ENCODE measurements around the gene XIRP1. TPM values are rescaled to one million over a fixed set of nuclear protein-coding genes. Genes with fewer than 3 reads are reported as not detected.
A peak's percentile ranks its signal among the peaks of the same experiment; 100 is the strongest.

XIRP1 gene
- total RNA-seq, 1 experiment from 2014 or later, result not detected

DNA sequence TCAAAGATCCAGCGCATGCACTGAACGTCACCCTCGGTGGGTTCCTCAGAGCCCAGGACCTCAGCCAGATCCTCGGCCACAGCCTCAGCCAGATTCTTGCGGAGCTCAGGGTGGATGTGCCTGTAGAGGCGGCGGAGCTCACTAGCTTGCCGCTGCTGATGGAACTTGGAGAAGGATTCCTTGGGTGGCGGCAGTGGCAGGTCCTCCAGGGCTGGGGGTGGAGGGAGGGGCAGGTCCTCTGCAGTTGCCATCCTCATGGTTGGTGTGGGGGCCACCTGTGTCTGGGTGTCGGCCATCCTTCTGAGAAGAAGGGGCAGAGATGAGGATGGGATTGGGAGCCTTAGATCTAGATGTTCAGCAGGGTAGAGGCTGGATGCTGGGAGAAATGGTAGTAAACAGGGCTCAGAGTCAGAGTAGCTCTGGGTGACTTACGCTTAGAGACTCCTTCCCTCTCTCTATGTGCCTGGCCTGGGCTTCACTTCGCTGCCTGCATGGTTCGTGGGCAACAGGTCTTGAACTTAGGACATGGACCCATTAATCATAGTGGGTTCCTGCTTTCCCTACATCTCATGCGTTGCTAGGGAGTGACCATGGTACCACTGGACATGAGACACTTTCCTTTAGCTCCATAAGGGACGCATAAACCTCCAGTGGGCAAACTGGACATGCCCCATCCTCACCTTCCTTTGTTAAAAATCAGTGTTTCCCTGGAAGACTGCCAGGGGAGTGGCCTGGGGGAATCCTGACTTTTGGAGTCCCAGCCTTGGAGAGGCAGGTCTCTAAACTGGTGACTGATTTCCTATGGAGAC, 3.0 kb downstream of the XIRP1 start:
- Histone ChIP-seq H3K27me3 (ENCODE audit: insufficient read depth, low read length) (no peaks in the 10 kb centered on the region), H2AFZ (ENCODE audit: low read depth, low read length, poor library complexity, severe bottlenecking) (no peak overlapping the region), H3K9ac (ENCODE audit: low read length) (no peak overlapping the region), H4K20me1 (ENCODE audit: insufficient read depth) (no peaks in the 10 kb centered on the region), H3K27ac (ENCODE audit: low read depth, low read length) (no peak overlapping the region), H3K4me3 (replicated peaks in 1 of 2; ENCODE audit: low read depth in 1 of 2, low read length in 2 of 2) (no peak overlapping the region), H3K36me3 (ENCODE audit: control insufficient read depth in 1 of 2, insufficient read depth in 2 of 2, low read length in 2 of 2) (no peaks in the 10 kb centered on the region), H3K9me3 (ENCODE audit: control insufficient read depth in 1 of 2, insufficient read depth in 1 of 2, low read depth in 1 of 2, low read length in 2 of 2) (no peaks in the 10 kb centered on the region), H3K79me2 (ENCODE audit: insufficient read depth, low read length) (no peaks in the 10 kb centered on the region), H3K9me2 (ENCODE audit: insufficient read depth) (no peaks in the 10 kb centered on the region), H3K4me2 (ENCODE audit: low read length) (no peak overlapping the region), H3K4me1 (ENCODE audit: control insufficient read depth in 1 of 2, insufficient read depth in 2 of 2, low read length in 2 of 2) (peaks cover 0 to 21% of the 10 kb centered on the region in 2 experiments; a peak in 1 of 4 replicates)
- TF ChIP-seq, protein P1, sequence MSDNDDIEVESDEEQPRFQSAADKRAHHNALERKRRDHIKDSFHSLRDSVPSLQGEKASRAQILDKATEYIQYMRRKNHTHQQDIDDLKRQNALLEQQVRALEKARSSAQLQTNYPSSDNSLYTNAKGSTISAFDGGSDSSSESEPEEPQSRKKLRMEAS (IDR thresholded peaks at IDR 0.05), result no peak
- TF ChIP-seq TCF7L2 (IDR thresholded peaks at IDR 0.05; ENCODE audit: borderline replicate concordance, extremely low read depth, insufficient read depth, insufficient read length), result no peak
- no peak for TF ChIP-seq CBX3 (IDR thresholded peaks at IDR 0.05; ENCODE audit: low read depth)
- TF ChIP-seq ZFX (IDR thresholded peaks at IDR 0.05), result no peak
- no peak for DNase-seq (ENCODE audit: low read depth, low spot score)
- POLR2A ChIA-PET, result no interaction called here
- RAD21 ChIA-PET (ENCODE audit: low non-redundant PET in 1 of 2, low total read pairs in 2 of 2, uncharacterized antibody in 2 of 2, unreplicated experiment in 2 of 2), result interaction anchor here (0.8 to 3.5 kb wide), 3 partner anchors 63 to 99 kb away, joined by 4 to 23 read pairs (median 21); no protein-coding TSS in a partner anchor
- no TSS peak for BruUV-seq (replicated peaks)
- peak; percentile 29 for ATAC-seq
- CTCF ChIA-PET, result interaction anchor here (1.2 to 6.9 kb wide), 5 partner anchors 11 to 189 kb away, joined by 5 to 112 read pairs (median 15); no protein-coding TSS in a partner anchor
- intact Hi-C loops (cut with micrococcal nuclease), result loop anchor here (1.0 kb wide), 2 partner anchors 99 to 189 kb away; no protein-coding TSS in a partner anchor

DNA sequence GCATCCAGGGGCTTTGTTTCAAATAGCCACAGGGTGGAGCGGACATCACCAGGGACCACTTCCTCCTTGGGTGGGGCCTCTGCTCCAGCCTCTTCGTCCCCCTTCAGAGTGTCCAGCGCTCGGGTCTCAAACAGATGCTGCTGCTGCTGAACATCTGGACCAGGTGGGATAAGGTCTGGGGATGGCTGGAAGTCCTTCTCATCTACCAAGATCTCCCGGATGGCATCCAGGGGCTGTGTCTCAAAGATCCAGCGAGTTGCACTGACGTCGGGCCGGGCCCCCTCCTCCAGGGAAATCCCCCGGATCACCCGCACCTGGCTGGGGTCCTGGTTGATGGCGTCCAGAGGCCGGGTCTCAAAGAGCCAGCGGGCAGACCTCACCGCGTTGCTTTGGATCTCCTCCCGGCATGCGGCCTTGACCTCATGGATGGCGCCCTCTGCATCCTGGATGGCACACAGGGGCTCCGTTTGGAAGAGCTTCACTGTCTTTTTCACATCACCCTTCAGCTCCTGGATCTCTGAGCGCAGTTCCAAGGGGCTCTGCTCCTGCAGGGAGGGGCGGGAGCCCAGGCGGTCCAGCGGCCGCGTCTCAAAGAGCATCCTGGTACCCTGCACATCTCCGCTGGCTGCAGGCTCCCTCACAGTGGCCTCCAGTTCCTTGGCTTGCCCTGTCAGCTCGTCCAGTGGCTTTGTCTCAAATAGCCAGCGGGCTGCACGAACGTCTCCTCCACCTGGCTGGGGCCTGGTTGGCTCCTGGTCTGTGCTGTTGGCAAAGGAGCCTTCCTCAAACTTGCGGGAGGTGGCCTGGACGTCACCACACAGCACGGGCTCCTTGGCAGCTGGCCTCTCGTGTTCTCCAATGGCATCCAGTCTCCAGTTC, 3.9 kb downstream of the XIRP1 start:
- no peak overlapping the region for H3K4me2 ChIP-seq (ENCODE audit: low read length)
- H2AFZ ChIP-seq (ENCODE audit: low read depth, low read length, poor library complexity, severe bottlenecking), result no peak overlapping the region
- intact Hi-C loops (cut with micrococcal nuclease), result loop anchor here (1.0 kb wide), 2 partner anchors 100 to 190 kb away; no protein-coding TSS in a partner anchor
- H3K27me3 ChIP-seq (ENCODE audit: insufficient read depth, low read length), result no peaks in the 10 kb centered on the region
- H3K9me3 ChIP-seq (ENCODE audit: control insufficient read depth in 1 of 2, insufficient read depth in 1 of 2, low read depth in 1 of 2, low read length in 2 of 2), result no peaks in the 10 kb centered on the region
- TF ChIP-seq, protein P1 (IDR thresholded peaks at IDR 0.05), result no peak
- TF ChIP-seq RAD21 (IDR thresholded peaks at IDR 0.05; ENCODE audit: low read depth) (no peak), CEBPB (IDR thresholded peaks at IDR 0.05; ENCODE audit: low read depth) (no peak), ELF1 (IDR thresholded peaks at IDR 0.05; ENCODE audit: borderline replicate concordance, low read depth) (no peak), SRF (IDR thresholded peaks at IDR 0.05; ENCODE audit: low read depth) (no peak)
- TF ChIP-seq, protein P2, sequence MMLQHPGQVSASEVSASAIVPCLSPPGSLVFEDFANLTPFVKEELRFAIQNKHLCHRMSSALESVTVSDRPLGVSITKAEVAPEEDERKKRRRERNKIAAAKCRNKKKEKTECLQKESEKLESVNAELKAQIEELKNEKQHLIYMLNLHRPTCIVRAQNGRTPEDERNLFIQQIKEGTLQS (IDR thresholded peaks at IDR 0.05), result no peak
- TF ChIP-seq, protein P3, sequence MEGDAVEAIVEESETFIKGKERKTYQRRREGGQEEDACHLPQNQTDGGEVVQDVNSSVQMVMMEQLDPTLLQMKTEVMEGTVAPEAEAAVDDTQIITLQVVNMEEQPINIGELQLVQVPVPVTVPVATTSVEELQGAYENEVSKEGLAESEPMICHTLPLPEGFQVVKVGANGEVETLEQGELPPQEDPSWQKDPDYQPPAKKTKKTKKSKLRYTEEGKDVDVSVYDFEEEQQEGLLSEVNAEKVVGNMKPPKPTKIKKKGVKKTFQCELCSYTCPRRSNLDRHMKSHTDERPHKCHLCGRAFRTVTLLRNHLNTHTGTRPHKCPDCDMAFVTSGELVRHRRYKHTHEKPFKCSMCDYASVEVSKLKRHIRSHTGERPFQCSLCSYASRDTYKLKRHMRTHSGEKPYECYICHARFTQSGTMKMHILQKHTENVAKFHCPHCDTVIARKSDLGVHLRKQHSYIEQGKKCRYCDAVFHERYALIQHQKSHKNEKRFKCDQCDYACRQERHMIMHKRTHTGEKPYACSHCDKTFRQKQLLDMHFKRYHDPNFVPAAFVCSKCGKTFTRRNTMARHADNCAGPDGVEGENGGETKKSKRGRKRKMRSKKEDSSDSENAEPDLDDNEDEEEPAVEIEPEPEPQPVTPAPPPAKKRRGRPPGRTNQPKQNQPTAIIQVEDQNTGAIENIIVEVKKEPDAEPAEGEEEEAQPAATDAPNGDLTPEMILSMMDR (IDR thresholded peaks at IDR 0.05 in 2 of 3, conservative IDR thresholded peaks at IDR 0.05 in 1 of 3; ENCODE audit: borderline replicate concordance in 1 of 3, insufficient read depth in 1 of 3, low read depth in 2 of 3, low read length in 2 of 3), result no peak
- ChIA-PET RAD21 (ENCODE audit: low non-redundant PET in 1 of 2, low total read pairs in 2 of 2, uncharacterized antibody in 2 of 2, unreplicated experiment in 2 of 2) (interaction anchor here (0.8 to 3.5 kb wide), 3 partner anchors 62 to 100 kb away, joined by 4 to 23 read pairs (median 21); no protein-coding TSS in a partner anchor), POLR2A (no interaction called here), CTCF (interaction anchor here (3.0 to 6.9 kb wide), 3 partner anchors 101 to 190 kb away, joined by 15 to 112 read pairs (median 17); no protein-coding TSS in a partner anchor)
- no peaks in the 10 kb centered on the region for H3K79me2 ChIP-seq (ENCODE audit: insufficient read depth, low read length)
- H3K9ac ChIP-seq (ENCODE audit: low read length), result no peak overlapping the region
- BruUV-seq (replicated peaks), result no TSS peak
- ATAC-seq (no peak), DNase-seq (ENCODE audit: low read depth, low spot score) (no peak)
- H3K36me3 ChIP-seq (ENCODE audit: control insufficient read depth in 1 of 2, insufficient read depth in 2 of 2, low read length in 2 of 2), result no peaks in the 10 kb centered on the region
- no peak overlapping the region for H3K27ac ChIP-seq (ENCODE audit: low read depth, low read length)
- H4K20me1 ChIP-seq (ENCODE audit: insufficient read depth), result no peaks in the 10 kb centered on the region
- peaks cover 0 to 19% of the 10 kb centered on the region in 2 experiments; a peak in 1 of 4 replicates for H3K4me1 ChIP-seq (ENCODE audit: control insufficient read depth in 1 of 2, insufficient read depth in 2 of 2, low read length in 2 of 2)
- H3K4me3 ChIP-seq (replicated peaks in 1 of 2; ENCODE audit: low read depth in 1 of 2, low read length in 2 of 2), result no peak overlapping the region
- H3K9me2 ChIP-seq (ENCODE audit: insufficient read depth), result no peaks in the 10 kb centered on the region

Data from HCT116 (cell line).